GM12864 (cell line): ENCODE measurements around the gene ZNF322.
"Not testable (repeated sequence)": the region's sequence is repeated elsewhere in the genome, so short reads cannot be mapped to it uniquely, and the experiment has no call there.

Experiments
- DNase-seq: peaks from one replicate; pipeline ENCODE4 v3.0.0-alpha.2; 2011; ENCODE audit warnings: low read depth
- H3K4me3 ChIP-seq: 2 replicates; pipeline ENCODE4 v1.5.1; 2011; ENCODE audit warnings: mild to moderate bottlenecking, low read depth, low read length, control low read depth
- CTCF ChIP-seq: IDR thresholded peaks from 2 replicates; pipeline ENCODE4 v1.5.1; 2011; ENCODE audit warnings: low read depth, mild to moderate bottlenecking, moderate library complexity, low read length, control low read depth, inconsistent platforms; ENCODE audit errors: missing control alignments

Gene ZNF322, protein sequence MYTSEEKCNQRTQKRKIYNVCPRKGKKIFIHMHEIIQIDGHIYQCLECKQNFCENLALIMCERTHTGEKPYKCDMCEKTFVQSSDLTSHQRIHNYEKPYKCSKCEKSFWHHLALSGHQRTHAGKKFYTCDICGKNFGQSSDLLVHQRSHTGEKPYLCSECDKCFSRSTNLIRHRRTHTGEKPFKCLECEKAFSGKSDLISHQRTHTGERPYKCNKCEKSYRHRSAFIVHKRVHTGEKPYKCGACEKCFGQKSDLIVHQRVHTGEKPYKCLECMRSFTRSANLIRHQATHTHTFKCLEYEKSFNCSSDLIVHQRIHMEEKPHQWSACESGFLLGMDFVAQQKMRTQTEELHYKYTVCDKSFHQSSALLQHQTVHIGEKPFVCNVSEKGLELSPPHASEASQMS

DNA sequence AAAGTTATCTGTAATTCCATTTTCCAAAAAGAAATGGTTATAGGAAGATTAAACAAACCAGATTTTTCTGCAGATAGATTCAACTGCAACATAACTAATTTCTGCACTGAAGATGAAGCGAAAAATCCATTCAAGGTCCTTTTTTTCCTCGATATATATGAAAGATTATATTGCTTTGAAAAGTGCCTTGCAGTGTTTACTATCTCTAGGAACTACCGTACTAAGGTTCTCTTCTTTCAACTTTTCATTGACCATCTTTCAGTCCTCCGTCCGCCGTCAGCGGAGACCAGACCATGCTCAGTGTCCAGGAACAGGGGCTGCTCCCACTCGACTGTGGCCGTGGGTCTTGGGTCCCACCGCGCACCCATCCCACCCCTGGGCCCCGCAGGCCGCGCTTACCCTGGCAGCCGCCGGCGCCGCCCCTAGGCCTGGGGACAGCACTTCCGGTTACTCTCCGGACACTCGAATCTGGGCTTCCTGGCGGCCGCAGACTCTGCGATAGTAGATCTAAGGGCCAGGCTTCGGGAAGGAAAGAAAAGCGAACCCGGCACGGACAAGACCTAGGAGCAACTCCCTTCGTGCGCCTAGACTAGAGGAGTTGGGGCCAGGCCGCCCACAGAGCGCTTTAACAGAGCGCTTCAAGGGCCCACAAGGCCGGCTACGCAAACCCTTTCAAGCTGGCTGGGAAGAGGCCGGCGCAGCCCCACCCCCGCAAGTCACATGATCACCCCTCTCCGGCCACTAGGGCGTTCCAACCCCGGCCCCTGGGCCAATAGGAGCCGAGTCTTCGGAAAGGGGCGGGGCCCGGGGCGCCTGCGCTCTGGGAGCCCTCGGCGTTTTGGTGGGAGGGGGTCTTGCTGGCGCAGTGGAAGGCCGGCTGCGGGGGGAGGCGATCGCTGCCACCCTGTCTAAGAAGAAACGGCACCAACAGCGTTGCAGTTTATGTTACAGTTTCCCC is at the start of gene ZNF322:
TSS of gene ZNF322 (minus strand) at position 705 of the 958 bp plus-strand sequence. CDS start 21,193 bp downstream, outside the sequence.
- peak within 1 kb of the TSS; percentile 80 for H3K4me3 ChIP-seq
- no peak for TF ChIP-seq CTCF
- peak; percentile 76 for DNase-seq

DNA sequence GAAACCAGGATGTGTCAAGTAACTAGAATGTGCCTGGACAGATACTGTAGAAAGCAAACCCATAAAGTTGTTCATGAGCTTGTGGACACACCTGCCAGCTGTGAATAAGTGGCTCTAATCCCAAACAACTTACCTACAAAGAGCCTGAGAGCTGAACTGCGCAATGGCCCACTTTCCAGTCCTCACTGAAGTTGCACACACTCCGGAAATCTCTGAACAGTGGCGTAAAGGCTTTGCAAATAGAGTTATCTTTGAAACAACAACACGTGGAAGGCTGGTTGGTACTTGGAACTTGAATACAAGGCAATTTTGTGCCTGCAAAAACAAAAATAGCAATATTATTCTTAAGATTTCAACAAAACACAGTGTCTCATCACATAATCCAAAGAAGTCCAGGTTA is 46.2 kb upstream of the ZNF322 start:
- DNase-seq, result not testable (repeated sequence)

GRCh38 chr6:26705352-26705751 is 45.8 kb upstream of the ZNF322 start:
- not testable (repeated sequence) for DNase-seq, H3K4me3 ChIP-seq

More for the DNA sequence above, 46.2 kb upstream of the ZNF322 start:
- H3K4me3 ChIP-seq, result not testable (repeated sequence)

- not testable (repeated sequence) for H3K4me3 ChIP-seq, DNase-seq
Observed at GRCh38 chr6:26701023-26701747, 41.6 kb upstream of the ZNF322 start.

DNA sequence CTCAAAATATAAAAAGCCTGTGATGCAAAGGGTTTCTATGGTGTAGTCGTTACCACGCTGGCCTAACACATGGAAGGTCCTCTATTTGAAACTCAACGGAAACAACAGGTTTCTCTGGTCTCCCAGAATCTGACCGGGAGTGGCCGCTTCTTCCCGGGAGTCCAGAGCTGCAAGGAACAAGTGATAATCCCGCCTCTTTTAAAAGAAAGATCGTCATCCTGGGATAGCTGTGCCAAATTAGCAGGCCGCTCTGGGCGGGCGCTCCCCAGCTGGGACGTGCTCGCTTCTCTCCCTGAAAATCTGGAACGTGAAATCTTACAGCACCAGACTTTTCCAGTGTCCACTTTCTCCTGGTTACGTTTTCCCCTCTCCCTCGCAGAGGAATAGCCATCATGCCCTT is 38.0 kb upstream of the ZNF322 start:
- H3K4me3 ChIP-seq, DNase-seq: not testable (repeated sequence)

DNA sequence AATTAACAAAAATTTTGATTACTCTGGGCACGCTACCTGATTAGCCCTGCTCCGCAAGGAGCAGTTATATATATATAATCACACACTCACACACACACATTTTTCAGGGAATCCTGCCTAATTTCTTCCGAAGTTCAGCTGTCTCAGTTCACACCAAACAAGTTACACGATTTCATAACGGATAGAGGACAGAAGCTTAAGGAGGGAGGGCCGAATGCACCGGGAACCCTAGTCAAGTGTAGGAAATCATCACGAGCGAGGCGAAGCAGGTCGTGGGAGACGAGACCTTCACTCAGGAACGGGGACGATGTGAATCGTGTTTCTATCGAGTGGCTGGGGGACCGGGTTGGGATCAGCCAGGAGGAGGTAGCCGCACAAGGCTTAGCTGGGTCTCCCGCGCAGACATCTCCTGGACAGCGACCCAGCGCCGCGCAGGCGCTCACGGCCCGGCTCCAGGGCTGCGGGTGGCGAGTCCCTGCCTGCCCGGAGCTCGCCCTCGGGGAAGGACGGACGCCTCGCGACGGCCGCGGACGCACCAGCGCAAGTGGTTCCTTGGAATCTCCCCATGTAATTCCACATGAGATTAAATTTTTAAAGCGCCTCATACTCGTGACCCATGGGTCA is 29.9 kb upstream of the ZNF322 start:
- not testable (repeated sequence) for DNase-seq, H3K4me3 ChIP-seq

DNA sequence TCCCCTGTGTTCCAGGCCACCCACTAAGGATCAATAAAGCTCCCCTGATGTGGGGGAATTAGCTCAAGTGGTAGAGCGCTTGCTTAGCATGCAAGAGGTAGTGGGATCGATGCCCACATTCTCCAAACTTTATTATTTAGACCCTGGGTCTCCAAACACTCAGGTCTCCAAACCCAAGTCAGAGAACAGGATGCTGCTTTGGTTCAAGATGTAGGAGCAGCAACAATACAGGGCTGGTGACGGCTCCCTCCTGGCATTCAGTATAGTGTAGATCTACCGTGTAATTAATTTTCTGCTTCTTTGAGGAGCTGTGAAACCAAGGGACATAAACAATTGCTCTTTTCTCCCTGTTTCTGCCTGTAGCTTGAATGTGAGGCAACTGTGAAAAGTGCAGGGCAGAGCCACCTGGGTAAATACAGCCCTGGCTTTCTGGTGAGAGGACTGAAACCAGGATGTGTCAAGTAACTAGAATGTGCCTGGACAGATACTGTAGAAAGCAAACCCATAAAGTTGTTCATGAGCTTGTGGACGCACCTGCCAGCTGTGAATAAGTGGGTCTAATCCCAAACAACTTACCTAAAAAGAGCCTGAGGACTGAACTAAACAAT is 23.0 kb upstream of the ZNF322 start:
- not testable (repeated sequence) for H3K4me3 ChIP-seq, DNase-seq

DNA sequence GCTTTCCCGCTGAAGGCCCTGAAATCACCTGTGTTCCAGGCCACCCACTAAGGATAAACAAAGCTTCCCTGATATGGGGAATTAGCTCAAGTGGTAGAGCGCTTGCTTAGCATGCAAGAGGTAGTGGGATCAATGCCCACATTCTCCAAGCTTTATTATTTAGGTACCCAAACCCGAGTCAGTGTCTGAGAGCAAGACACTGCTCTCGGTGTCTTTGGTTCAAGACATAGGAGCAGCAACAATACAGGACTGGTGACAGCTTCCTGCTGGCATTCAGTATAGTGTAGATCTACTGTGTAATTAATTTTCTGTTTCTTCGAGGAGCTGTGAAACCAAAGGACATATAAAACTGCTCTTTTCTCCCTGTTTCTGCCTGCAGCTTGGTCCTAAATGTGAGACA is 13.7 kb upstream of the ZNF322 start:
- DNase-seq, result not testable (repeated sequence)

DNA sequence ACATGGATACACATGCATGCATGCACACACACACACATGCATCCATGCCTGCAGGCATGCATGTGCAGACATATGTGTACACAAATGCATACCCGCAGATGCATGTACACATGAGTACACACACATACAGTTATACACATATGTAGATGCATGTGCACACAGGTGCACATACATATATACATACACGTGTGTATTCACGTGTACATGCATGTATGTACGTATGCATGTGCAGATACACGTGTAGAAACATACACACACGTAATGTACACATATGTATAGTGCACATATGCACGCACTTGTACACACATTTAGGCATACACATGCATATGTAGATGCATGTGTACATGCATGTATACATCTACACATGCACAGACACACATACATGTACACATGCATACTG is 11.0 kb upstream of the ZNF322 start:
- DNase-seq, H3K4me3 ChIP-seq: not testable (repeated sequence)

More for the DNA sequence above, 13.7 kb upstream of the ZNF322 start:
- not testable (repeated sequence) for H3K4me3 ChIP-seq

- not testable (repeated sequence) for DNase-seq, H3K4me3 ChIP-seq
Observed at GRCh38 chr6:26670003-26670402, 10.5 kb upstream of the ZNF322 start.

DNA sequence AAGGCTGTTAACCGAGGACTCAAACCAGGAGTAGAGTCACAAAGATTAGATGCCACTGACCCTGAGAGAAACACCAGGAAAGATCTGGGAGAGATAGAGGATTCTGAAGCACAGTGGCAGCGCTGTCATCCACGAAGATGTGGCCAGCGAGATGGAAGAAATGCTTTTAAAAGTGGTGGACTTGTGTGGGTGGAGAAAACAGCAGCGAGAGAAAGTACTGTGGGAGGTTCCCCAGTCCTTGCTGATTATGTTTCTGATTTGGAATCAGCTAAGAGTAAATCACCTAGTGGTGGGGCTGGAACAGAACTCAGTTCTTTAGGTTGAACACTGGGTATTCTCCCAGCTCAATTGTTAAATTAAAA is 435 bp upstream of the ZNF322 start:
- TF ChIP-seq CTCF, result peak; percentile 27
- H3K4me3 ChIP-seq, result peak overlapping the region; percentile 80
- no peak for DNase-seq
